NCI-H2029 treated with DMSO at 0.1 percent for 48 hours (cell line): ENCODE results near the gene CUX1.
A peak's percentile ranks its signal among the peaks of the same experiment; 100 is the strongest.

Source experiments
- DNase-seq: peaks from one replicate; lab custom pipeline; 2025; lab: John Stamatoyannopoulos, UW

The CUX1 gene

DNA sequence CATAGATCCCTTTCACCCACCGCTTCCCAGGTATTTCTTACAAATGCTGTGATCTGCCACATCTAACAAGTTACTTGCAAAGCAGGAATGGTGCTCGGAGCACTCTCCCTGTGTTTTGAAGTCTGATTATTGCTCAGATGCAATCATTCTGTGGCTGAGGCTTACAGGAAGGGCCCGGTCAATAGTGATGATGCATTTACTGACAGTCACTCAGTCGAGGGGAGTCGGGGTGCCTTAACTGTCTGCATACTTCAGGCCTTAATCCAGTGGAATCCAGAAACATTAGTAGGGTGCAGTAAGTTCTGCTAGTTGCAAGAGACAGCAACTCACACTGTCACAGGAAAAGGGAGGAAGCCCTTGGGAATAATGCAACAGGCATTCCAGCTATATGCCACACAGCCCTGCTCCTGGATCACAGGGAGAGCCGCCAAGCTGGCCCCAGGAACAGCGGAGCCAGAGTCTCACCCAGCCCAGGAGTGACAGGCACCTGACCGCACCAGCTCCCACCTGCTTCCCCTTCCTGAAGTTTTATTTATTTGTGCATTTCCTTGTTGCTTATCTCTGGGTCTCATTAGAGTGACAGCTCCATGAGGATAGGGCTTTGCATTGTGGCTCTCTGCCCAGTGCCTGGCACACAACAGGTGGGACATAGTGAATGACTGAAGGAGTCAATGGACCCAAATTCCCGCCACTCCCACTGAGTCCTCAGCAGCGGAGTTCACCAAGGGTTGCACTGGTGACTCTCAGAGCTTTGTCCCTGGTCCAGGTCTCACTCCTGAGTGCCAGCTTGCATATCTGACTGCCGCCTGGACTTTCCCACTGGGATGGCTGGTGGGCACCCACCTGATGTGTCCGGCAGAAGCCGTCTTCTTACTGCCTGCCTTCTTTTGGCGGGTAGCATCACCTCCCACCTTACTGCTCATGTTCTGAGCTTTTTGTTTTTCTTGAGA is 256.8 kb downstream of the CUX1 start:
- peak; percentile 28 for DNase-seq

DNA sequence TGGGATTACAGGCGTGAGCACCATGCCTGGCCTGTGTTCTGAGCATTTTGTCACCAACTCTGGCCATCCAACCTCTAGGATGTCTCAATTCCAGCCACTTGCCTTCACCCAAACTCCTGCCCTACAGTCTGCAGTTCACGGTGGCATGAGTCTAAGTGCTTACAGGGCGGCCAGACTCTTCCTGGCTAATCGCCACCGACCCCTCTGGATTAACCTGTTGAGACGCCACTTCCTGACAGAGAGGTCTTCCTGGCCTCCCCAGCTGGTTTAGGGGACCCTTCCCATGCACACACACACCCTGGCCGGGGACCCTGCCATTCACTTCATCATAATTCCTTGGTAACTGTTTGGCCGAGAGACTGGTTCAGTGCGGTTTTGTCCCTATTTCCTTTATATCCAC is 257.7 kb downstream of the CUX1 start:
- DNase-seq, result no peak

DNA sequence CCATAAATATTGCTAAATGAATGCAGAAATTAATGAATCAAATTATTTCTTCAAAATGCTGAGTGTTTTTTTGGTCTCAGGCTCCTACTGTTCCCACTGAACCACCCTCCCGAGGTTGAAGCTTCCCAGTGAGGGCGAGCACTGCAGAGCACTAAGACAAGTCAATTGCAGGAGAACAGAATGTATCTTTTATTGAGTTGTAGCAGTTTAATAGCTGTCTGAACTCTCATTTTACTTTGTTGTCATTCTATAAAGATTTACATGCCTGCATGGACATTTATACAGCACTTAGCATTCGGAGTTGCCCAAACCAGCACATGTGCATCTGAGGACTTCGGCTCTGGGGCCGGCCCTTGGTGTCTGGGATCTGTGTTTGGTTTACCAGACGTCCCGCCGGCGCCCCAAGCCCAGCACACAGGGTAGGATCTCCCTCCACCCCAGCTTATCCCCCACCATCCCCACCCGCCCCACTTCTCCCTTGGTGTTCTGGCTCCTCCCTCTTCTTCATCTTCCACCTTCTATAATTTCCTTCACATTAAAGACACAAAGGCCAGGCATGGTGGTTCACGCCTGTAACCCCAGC is 258.2 kb downstream of the CUX1 start:
- DNase-seq, result no peak

DNA sequence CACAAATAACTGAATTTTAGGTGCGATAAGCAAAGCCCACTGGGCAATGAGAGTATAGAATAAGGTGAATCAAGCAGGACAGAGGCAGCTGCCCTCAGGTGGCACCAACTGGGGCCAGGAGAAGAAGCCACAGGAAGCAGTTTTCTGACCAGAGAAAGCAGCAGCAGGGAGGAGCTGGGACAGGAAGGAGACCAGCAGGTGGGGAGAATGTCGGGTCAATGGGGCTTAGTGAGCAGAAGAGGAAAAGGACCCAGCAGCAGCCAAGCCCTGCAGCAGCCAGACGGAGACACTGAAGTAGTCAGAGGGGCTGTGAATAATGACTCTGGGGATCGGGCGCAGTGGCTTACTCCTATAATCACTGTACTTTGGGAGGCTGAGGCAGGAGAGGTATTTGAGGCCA is 259.7 kb downstream of the CUX1 start:
- peak; percentile 13 for DNase-seq

DNA sequence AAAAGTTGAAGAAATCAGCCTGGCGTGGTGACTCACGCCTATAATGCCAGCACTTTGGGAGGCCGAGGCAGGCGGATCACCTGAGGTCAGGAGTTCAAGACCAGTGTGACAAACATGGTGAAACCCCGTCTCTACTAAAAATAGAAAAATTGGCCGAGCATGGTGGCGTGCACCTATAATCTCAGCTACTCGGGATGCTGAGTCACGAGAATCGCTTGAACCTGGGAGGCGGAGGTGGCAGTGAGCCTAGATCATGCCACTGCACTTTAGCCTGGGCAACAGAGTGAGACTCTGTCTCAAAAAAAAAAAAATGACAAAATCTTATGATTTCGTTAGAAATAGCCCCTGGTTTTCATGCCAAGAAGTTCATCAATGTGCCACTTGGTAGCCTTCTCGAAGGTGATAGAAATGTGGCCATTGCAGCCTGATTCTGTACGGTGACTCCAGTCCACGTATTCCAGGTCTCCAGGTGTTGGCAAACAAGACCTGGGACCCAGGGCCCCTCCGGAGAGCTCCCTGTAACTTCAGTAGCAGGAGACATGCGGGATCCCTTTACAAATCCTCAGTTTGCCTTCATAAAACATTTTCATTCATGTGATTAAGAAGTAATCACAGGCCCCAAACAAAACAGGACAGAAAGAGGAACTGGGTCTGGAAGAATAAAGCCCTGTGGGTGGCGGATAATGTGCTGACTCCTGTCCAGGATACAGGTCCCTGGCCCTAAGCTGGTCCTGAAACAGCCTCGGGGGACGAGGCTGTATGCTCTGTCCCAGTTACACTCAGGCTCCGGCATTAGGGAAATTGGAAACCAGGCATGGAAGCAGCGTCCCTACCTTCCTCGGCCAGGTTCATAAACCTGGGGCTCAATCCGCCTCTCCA is 262.0 kb downstream of the CUX1 start:
- DNase-seq, result no peak

DNA sequence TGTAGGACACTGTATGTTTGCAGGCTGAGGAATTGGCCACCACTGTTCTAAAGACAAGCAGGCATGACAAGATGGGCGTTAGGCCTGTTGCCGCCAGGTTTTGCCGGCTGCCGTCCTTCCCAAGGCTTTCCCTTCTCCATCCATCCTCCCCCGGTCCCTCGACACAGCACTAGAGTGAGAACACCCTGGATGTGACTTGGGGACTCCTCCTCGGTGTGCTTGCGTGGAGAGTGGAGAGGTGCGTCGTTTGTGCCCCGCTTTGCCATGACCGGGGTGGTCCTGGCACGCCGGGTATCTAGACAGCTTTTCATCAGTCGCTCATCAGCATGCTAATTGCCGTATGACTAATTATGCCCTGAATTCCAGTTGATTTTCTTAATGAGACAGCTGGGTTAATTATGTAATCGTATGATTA is 262.6 kb downstream of the CUX1 start:
- no peak for DNase-seq

DNA sequence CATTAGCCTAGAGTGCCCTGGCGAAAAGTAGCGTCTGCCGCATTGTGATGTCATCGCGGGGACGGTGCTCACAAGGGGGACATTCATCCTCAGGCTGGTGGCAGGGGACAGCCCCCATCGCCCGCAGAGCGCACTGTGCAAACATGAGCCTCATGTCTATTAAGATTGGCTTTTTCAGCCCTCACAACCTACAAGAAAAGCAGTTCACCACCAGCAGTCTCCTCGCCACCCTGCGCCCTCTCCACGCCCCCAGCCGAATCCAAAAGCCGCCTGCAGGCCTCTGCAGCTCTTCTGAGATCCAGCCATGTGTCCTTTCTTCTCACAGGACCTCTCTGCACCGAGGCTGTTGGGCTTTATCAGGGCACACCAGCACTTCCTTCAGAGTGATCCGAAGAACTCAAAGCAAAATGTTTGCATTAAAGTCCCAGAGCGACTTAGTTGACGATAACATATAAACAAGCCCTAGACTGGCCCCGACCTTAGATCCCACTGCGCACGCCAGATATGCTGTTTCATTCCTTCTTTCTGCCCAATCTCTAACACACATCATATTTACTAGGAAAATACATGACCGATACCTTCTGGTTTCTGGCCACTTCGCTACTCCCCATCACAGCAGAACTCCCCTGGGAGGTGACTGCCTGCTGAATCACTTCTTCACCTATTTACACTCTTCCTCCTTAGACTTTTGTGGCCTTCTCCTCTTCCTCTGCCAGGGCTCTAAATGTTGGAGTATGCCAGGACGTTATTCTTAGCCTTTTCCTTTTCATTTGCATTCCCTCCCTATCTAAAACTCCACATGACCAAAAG is 263.2 kb downstream of the CUX1 start:
- DNase-seq, result no peak

DNA sequence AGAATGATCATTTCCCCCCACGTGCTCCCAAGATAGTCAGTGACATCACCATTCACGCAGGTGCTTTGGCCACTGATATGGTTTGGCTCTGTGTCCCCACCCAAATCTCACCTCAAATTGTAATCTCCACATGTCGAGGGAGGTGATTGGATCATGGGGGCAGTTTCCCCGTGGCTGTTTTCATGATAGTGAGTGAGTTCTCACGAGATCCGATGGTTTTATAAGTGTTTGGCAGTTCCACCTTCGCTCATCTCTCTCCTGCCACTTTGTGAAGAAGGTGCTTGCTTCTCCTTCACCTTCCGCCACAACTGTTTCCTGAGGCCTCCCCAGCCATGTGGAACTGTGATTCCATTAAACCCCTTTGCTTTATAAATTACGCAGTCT is 263.8 kb downstream of the CUX1 start:
- no peak for DNase-seq

GRCh38 chr7:102082693-102083368 is 265.4 kb downstream of the CUX1 start:
- no peak for DNase-seq

GRCh38 chr7:102085218-102085772 is 267.9 kb downstream of the CUX1 start:
- DNase-seq, result no peak

DNA sequence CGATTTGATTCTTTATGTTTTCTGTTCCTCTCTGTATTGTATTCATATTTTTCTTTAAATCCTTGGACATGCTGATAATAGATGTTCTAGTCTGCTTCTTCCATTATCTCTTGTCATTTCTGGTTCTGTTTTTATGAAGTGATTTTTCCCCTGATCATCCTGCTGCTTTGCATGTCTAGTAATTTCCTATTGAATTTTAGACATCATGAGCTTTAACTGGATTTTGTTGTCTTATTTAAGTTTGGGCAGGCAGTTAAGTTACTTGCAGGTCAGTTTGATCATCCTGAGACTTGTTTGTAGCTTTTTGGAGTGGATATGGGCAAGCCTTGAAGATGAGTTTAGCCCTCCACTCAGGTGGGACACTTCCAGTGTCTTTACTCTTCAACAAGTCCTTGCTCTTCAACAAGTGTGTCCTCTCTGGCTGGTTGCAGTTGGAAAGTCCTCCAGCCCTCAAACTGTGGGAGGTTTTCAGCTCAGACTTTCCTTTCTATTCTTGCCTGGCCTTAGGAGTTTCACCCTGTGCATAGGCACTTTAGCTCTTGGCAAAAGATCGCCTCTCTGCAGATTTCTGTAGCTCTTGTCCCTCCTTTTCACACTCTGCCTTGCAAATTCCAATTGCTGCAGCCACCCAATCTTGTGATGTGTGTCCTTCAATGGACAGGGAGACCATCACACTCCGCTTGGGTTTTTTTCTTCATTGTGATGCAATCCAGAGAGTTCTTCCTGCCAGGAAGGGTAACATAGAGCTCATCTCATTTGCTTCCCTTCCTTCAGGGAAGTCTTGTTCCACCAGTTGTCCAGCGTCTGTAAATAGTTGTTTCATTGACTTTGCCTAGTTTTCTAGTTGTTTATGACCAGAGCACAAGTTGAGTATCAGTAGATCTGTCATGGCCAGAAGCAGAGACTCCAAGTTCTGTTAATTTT is 272.0 kb downstream of the CUX1 start:
- DNase-seq, result no peak

DNA sequence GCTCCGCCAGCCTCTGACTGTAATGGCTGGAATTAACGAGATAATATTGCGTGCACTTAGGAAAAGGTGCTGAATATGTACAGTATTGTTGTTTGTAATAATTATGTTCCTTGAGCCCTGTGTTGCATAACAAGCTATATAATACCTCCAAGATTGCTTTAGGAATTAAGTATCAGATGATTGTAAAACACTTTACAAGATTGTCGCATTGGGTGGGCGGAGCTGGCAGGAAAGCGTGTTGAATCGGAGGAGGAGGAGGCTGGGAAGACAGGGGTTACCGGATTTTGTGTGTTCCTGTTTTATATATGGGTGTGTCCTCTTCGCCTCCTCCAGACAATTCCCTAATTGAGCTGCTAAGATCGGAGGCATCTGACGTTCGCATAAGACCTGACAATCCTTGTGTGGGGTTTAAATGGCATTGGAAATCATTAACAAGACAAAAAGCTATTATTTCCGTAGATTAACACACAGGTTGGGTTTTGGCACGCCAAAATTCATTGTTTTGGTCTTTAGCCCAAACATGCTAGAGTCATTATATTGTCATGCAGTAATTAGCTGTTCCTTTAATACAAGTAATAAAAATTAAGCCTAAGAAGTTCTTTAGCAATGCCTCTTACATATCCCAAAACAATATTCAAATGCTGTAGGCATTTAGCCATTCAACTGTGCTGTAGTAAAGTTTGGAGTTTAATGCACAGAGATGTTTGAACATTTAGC is 276.3 kb downstream of the CUX1 start:
- DNase-seq, result no peak

GRCh38 chr7:102094316-102094650 is 276.9 kb downstream of the CUX1 start:
- no peak for DNase-seq

DNA sequence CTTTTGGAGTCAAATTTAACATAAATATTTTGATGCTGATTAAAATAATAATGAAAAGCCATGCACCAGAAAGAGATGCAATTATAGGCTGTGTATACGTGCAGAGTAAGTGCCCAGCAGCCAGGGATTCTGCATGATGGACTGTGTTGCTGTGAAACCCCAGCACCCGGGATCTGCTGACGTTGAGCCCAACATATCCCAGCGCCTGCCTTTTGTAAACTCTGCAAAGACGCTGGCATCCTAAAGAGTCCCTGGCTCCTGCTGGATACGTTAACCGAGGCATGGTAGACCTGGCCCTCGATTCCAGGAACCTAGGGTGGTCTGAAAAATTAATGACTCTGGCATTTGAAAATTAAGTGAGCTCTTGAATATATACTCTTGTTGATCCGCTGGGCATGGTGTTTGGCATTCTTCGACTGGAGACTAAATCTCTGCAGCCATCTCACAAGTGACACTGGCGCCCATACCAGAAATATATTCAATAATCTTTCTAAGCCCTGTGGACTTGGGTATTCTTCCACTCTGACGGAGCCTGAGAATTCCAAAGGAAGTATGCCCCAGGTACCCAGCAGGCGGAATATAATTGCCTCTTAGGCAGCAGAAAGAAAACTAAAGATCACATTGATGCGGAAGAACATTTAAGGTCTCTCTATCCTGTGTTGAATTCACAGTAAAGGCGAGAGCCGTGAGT is 278.0 kb downstream of the CUX1 start:
- no peak for DNase-seq

GRCh38 chr7:102096012-102096332 is 278.5 kb downstream of the CUX1 start:
- DNase-seq, result no peak

DNA sequence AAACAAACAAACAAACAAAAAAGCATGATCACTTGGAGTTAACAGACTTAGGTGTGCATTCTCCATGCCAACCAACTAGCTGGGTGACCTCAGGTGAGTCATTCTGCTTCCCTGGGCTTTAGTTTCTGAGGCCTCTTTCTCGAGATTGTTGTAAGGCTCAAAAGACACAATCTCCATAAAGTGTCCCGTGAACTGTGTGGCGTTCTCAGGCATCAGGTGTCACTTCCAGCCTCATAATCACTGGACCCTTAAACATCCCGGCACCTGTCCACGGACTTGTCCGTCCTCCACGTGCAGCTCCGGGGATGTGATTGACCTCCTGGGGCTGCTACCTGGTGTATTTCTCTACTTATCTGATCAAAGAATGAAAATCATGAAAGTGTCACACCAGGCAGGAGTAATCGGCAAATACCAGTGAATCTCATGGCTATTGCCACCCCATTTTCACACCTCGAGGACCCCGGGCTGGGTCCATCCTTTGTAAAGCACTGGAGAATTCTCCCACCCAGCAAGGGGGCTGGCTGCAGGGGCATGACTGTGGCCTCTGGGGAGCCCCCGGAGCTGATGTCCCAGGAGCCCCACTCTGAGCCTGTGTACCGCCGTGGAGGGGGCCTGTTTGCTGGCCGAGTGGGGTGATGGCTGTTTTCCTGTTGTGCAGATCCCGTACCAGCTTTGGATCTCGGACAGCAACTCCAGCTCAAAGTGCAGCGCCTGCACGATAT is 279.4 kb downstream of the CUX1 start:
- no peak for DNase-seq

GRCh38 chr7:102097601-102098161 is 280.3 kb downstream of the CUX1 start:
- DNase-seq, result no peak

DNA sequence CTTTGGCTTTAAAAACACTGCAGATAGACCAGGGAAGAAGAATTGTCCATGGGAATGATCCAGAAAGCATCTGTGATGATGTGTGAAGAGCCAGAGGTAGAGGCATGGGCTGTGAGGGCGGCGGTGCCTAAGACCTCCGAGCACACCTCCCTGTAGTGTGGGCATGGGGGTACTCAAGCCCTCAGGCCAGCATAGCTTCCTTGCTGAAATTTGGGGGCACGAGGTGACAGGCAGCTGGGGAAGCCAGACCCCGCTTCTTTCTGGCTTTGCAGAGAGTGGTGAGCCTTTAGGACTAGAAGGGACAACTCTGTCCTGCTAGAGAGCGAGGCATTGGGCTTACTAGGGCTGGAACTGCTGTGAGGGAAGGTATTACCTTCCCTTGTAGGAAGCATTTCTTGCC is 281.6 kb downstream of the CUX1 start:
- no peak for DNase-seq
